Stimulated activated CD4-positive, alpha-beta T cell treated with anti-CD3 and anti-CD28 coated beads, Interleukin-15, amount 100 ng/mL, for 1 hour (primary cell): ENCODE measurements around the gene DCAF16.

Experiments used
- DNase-seq, 2 donors: peaks; one replicate each; pipeline ENCODE4 v3.0.0-alpha.2; 2020; ENCODE audit warnings: low read depth in 1 of 2, low spot score in 1 of 2

Gene DCAF16

GRCh38 chr4:17785858-17786257, 24.7 kb downstream of the DCAF16 start:
- no peak for DNase-seq

- no peak for DNase-seq
Observed at GRCh38 chr4:17781300-17782287, 29.0 kb downstream of the DCAF16 start, which contains the start of gene FAM184B. FAM184B (minus strand) TSS chr4:17781621; CDS start chr4:17781299, 322 bp downstream.

DNA sequence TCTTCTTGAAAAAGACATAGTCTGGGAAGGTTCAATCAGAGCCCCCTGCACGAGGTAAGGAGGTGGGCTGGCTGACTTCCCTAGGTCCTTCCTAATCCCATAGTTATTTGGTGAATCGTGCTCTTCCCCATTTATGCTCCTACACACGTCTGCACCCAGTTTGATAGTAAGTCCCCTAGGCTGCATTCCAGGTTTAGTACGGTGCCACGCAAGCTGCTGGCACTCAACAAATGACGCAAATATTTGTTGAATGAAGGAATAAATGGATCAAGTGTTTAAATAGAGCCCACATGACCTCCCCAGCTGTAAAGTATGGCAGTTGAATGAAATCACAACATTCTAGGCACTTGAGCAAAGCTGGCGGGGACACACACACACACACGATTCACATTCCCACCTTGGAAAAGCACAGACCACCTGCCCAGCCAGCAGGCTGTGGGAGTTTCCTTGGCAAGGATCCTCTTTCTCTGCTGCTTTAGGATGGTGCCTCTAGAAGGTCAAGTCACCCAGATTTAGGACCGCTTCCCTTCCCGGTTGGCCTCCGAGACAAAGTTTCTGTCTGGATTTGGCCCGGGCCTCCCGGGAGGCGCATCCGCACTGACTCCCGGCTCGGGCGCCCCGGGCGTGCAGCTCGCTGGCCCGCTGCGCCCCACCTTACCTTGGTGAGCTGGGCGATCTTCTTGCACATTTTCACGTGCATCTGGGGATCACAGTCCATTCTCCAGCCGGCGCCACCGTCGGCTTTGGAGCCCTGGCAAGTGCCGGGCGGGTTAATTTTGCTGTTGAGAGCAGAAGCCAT, 29.9 kb downstream of the DCAF16 start:
- DNase-seq = no peak

- no peak for DNase-seq
Observed at GRCh38 chr4:17778431-17778830, 32.1 kb downstream of the DCAF16 start.

GRCh38 chr4:17773135-17773698, 37.3 kb downstream of the DCAF16 start:
- DNase-seq = no peak

- DNase-seq = no peak
Observed at GRCh38 chr4:17771284-17771908, 39.2 kb downstream of the DCAF16 start.

DNA sequence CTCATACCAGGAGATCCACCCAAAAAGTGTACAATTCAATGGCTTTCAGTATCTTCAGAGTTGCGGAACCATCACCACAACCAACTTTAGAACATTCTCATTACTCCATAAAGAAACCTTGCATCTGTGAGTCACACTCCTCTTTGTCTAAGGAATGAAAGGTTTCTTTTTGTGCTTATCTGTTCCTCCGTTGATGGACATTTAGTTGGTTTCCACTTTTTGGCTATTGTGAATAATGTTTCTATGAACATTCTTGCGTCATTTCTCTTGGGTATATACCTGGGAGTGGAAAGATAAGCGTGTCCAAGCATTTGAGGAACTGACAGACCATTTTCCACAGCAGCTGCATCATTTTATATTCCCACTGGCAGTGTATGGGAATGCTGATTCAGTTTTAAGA, 39.7 kb downstream of the DCAF16 start:
- DNase-seq = no peak

DNA sequence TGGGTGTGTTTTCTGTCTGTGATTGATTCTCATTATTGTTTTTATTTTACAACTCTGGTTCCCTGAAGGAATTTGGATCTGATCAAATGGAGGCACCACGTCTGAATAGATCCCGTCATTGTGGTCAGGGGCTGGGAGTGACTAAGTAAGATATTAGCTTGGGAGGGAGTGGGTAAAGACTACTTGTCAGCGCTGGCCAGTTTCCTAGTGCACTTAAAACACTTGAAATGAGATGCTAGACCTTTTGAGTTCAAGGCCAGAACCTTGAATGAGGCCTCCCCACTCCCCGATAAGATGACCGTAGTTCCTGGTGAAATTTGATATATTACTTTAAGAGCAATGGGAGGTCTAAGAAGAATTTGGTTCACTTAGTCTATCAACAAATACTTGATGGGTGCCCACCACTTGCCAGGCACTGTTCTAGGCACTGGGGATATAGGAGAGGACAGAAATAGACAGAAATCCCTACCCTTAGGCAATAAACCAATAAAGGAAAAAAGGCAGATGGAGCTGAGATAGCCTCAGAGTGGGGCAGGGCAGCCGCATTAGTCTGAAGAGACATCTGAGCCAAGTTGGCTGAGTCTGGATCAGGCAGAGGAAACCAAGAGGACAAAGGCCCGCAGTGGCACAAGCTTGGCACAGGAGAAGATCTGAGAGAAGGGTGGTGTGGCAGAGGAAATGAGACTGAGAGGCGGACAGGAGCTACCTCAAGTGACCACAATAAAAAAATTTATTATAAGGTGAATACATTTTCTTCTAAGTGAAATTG, 41.0 kb downstream of the DCAF16 start:
- DNase-seq = no peak

GRCh38 chr4:17766826-17767458, 43.6 kb downstream of the DCAF16 start:
- no peak for DNase-seq

GRCh38 chr4:17765514-17766286, 44.9 kb downstream of the DCAF16 start:
- no peak for DNase-seq

- DNase-seq = no peak
Observed at GRCh38 chr4:17763931-17764330, 46.6 kb downstream of the DCAF16 start.

GRCh38 chr4:17763416-17763815, 47.1 kb downstream of the DCAF16 start:
- DNase-seq = no peak

DNA sequence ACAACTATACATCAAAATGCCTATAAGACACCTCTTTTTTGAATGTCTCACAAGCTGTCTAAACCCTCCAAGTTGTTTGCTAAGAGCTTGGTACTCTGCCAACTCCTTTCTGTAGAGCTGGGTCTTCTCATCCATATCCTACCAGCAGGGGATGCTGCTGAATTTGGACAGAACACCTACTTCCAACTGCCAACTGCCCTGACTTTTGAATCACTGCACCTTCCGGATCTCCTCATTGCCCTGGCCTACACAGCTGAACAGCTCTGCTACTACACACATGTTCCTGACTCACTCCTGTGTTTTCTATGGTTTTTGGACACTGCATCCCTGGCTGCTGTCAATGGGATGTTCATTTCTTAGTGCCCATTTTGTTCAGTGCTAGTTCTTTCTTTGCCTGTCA, 47.8 kb downstream of the DCAF16 start:
- DNase-seq = no peak

DNA sequence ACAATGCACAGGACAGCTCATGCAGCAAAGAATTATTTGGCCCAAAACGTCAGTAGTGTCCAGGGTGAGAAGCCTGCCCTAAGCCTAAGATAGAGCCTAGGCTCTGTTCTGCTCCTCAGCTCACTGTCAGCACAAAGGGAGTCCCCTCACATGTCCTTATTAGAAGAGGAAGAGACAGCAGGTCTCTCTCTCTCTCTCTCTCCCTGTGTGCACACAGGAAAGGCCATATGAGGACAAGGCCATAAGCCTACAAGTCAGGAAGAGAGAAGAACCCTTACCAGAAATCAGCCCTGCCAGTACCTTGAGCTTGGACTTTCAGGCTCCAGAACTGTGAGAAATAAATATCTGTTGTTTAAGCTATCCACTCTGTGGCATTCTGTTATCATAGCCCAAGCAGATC, 49.5 kb downstream of the DCAF16 start:
- no peak for DNase-seq

DNA sequence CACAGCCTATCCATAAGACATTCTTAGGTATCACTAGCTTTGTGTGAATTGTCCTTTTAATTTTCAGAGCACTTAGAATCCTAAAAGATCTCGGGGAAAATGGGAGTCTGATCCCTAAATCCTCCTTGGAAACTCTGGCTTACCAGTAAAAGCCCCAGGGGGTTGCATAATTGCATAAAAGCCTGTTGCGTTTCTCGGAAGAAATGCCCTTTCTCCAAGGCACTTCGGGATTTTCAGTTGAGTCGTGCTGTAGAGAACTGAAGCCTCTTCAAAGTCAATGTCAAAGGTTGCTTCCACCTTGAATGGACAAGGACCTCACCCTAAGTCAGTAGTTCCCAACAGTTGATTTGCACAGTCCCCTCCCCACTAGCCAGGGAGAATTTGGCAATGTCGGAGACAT, 49.9 kb downstream of the DCAF16 start:
- DNase-seq = no peak

DNA sequence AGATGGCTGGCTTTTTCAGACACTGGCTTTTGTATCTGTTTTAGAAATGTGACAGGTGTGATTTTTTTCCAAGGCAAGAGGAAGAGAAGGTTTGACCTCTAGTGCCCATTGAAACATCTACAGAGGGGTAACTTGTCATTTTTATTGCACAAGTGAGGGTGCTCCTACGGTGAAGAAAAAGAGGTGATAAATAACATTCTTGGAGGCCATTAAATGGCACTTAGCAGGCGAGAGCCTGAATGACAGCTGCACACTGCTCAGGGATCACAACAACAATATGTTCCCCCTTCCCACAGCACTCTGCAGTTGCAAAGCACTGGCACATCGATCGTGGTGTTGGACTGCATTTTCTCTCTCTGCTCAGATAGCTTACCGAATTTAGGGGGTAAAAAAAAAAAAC, 52.1 kb downstream of the DCAF16 start:
- DNase-seq = no peak

- DNase-seq = no peak
Observed at GRCh38 chr4:17757621-17758020, 52.9 kb downstream of the DCAF16 start.

- no peak for DNase-seq
Observed at GRCh38 chr4:17753646-17754045, 56.9 kb downstream of the DCAF16 start.
